CD14-positive monocyte (primary cell): Measurements from ENCODE around the gene FCRL3. TPM values are rescaled to one million over a fixed set of nuclear protein-coding genes. Genes with fewer than 3 reads are reported as not detected.
"Not testable (repeated sequence)": the region's sequence is repeated elsewhere in the genome, so short reads cannot be mapped to it uniquely, and the experiment has no call there.

Experiments used
- DNase-seq, 3 donors: peaks; one replicate each; pipeline ENCODE4 v3.0.0-alpha.2; 2011 to 2022
- H2AFZ ChIP-seq: 2 replicates; pipeline ENCODE4 v1.6.0; 2012; ENCODE audit warnings: mild to moderate bottlenecking, low read depth, low read length, inconsistent platforms; ENCODE audit not compliant: insufficient read depth, poor library complexity, severe bottlenecking
- H3K27ac ChIP-seq, 2 donors: 1 replicate in 1 of 2; 2 replicates in 1 of 2; pipeline ENCODE4 v1.5.1; 2012 to 2013; ENCODE audit warnings: low read length in 2 of 2, control low read depth in 1 of 2, inconsistent platforms in 1 of 2, low read depth in 1 of 2, mild to moderate bottlenecking in 1 of 2
- H3K27me3 ChIP-seq, 2 donors: one replicate each; pipeline versions ENCODE4 v1.6.0 to v1.6.1; 2011 to 2013; ENCODE audit warnings: low read length in 2 of 2; ENCODE audit not compliant: control insufficient read depth in 2 of 2, insufficient read depth in 2 of 2
- H3K36me3 ChIP-seq, 2 donors: replicated peaks in 1 of 2; 1 replicate in 1 of 2; 2 replicates in 1 of 2; pipeline versions ENCODE4 v1.5.1 to v1.6.1; 2012 to 2013; ENCODE audit warnings: low read length in 2 of 2, control low read depth in 1 of 2, inconsistent platforms in 1 of 2, mild to moderate bottlenecking in 1 of 2; ENCODE audit not compliant: insufficient read depth in 2 of 2, control insufficient read depth in 1 of 2
- H3K4me1 ChIP-seq, 2 donors: 1 replicate in 1 of 2; 2 replicates in 1 of 2; pipeline versions ENCODE4 v1.5.1 to v1.6.1; 2012 to 2013; ENCODE audit warnings: low read length in 2 of 2, control low read depth in 1 of 2, inconsistent platforms in 1 of 2, mild to moderate bottlenecking in 1 of 2, moderate library complexity in 1 of 2; ENCODE audit not compliant: insufficient read depth in 2 of 2, control insufficient read depth in 1 of 2
- H3K4me2 ChIP-seq: replicated peaks from 2 replicates; pipeline ENCODE3; 2012; ENCODE audit warnings: low read length, moderate library complexity, mild to moderate bottlenecking; ENCODE audit not compliant: poor library complexity, severe bottlenecking; ENCODE audit errors: extremely low read depth
- H3K4me3 ChIP-seq, 3 experiments: fragments of 200-600 bp in 1 of 3; sonication (generic) in 1 of 3; replicated peaks in 1 of 3; 1 replicate in 2 of 3; 2 replicates in 1 of 3; pipeline ENCODE4 v1.5.1; 2011 to 2013; ENCODE audit warnings: low read length in 3 of 3, mild to moderate bottlenecking in 3 of 3, control low read depth in 2 of 3, low read depth in 2 of 3, inconsistent platforms in 1 of 3, moderate library complexity in 1 of 3
- H3K79me2 ChIP-seq: 2 replicates; pipeline ENCODE4 v1.6.0; 2012; ENCODE audit warnings: mild to moderate bottlenecking, control low read depth, inconsistent platforms, low read length, moderate library complexity; ENCODE audit not compliant: insufficient read depth
- H3K9ac ChIP-seq: 2 replicates; pipeline ENCODE4 v1.6.0; 2017; ENCODE audit warnings: low read length, mild to moderate bottlenecking; ENCODE audit not compliant: insufficient read depth, poor library complexity, severe bottlenecking
- H3K9me3 ChIP-seq, 2 donors: replicated peaks in 1 of 2; 1 replicate in 1 of 2; 2 replicates in 1 of 2; pipeline versions ENCODE4 v1.5.1 to v1.6.1; 2012 to 2013; ENCODE audit warnings: low read length in 2 of 2, control low read depth in 1 of 2; ENCODE audit not compliant: control insufficient read depth in 1 of 2, insufficient read depth in 1 of 2
- H4K20me1 ChIP-seq: 2 replicates; pipeline ENCODE4 v1.6.0; 2012; ENCODE audit warnings: mild to moderate bottlenecking, low read length, control low read depth, moderate library complexity; ENCODE audit not compliant: insufficient read depth
- H3K27ac Mint-ChIP-seq, 7 donors: one replicate each; pipeline ENCODE4 v1.8.0; 2020; ENCODE audit warnings: mild to moderate bottlenecking in 7 of 7, mixed read lengths in 7 of 7, moderate library complexity in 6 of 7, inconsistent platforms in 2 of 7
- H3K27me3 Mint-ChIP-seq, 3 donors: one replicate each; pipeline ENCODE4 v1.8.0; 2021 to 2022; ENCODE audit warnings: low read depth in 3 of 3, mild to moderate bottlenecking in 3 of 3, mixed read lengths in 3 of 3, moderate library complexity in 3 of 3, inconsistent platforms in 1 of 3
- H3K36me3 Mint-ChIP-seq, 2 donors: one replicate each; pipeline ENCODE4 v1.8.0; 2020; ENCODE audit warnings: mixed read lengths in 2 of 2, inconsistent platforms in 1 of 2, mild to moderate bottlenecking in 1 of 2
- H3K4me1 Mint-ChIP-seq: one replicate; pipeline ENCODE4 v1.8.0; 2020; ENCODE audit warnings: mild to moderate bottlenecking, mixed read lengths
- H3K4me3 Mint-ChIP-seq, 2 donors: one replicate each; pipeline ENCODE4 v1.8.0; 2020; ENCODE audit warnings: mild to moderate bottlenecking in 2 of 2, mixed read lengths in 2 of 2, moderate library complexity in 1 of 2
- H3K9me3 Mint-ChIP-seq, 7 donors: one replicate each; pipeline ENCODE4 v1.8.0; 2020 to 2022; ENCODE audit warnings: mixed read lengths in 7 of 7, mild to moderate bottlenecking in 6 of 7, moderate library complexity in 6 of 7, inconsistent platforms in 2 of 7
- WGBS: methylation state at CpG from one replicate; pipeline ENCODE4 v1.1.5; 2013; ENCODE audit warnings: missing lambda C conversion rate; ENCODE audit not compliant: insufficient coverage; 5-methylcytosine and 5-hydroxymethylcytosine counted together
- intact Hi-C, 2 donors: fragments of 100-400 bp; cut with micrococcal nuclease; formaldehyde crosslinking; loops; one replicate each; pipeline versions ENCODE4 v1.15.0 to v1.15.1; 2023
- polyA plus RNA-seq, 3 donors: library from polyadenylated mRNA; depleted of rRNA in 1 of 3; unstranded in 2 of 3; stranded (reverse) in 1 of 3; fragments of 300-500 nt in 2 of 3; fragments of >200 nt in 1 of 3; fragmentation: Illumina TruSeq in 2 of 3; gene quantifications; 1 replicate in 2 of 3; 2 replicates in 1 of 3; pipeline ENCODE4 v1.2.3, GENCODE V29; 2012 to 2021
- TF ChIP-seq, protein P1 (sequence below): fragments of 200-600 bp; IDR thresholded peaks from one replicate; pipeline ENCODE4 v1.8.0; 2022; ENCODE audit warnings: antibody characterized with exemption, mild to moderate bottlenecking

FCRL3 gene
- polyA plus RNA-seq, 3 donors = 0.09 to 0.42 (median 0.32) TPM

GRCh38 chr1:157739229-157739901 is 38.8 kb upstream of the FCRL3 start:
- Mint-ChIP-seq H3K36me3 (no peaks in the 10 kb centered on the region), H3K4me1 (peaks cover 10% of the 10 kb centered on the region), H3K9me3 (peaks cover 0 to 3% (median 0%) of the 10 kb centered on the region in 7 donors), H3K27me3 (peaks cover 0 to 4% (median 2%) of the 10 kb centered on the region in 3 donors), H3K4me3 (no peak overlapping the region), H3K27ac (no peak overlapping the region)
- intact Hi-C loops = no loop called here
- no peak overlapping the region for H3K4me2 ChIP-seq
- H3K36me3 ChIP-seq = no peaks in the 10 kb centered on the region
- H2AFZ ChIP-seq = no peak overlapping the region
- DNase-seq = no peak
- TF ChIP-seq, protein P1, sequence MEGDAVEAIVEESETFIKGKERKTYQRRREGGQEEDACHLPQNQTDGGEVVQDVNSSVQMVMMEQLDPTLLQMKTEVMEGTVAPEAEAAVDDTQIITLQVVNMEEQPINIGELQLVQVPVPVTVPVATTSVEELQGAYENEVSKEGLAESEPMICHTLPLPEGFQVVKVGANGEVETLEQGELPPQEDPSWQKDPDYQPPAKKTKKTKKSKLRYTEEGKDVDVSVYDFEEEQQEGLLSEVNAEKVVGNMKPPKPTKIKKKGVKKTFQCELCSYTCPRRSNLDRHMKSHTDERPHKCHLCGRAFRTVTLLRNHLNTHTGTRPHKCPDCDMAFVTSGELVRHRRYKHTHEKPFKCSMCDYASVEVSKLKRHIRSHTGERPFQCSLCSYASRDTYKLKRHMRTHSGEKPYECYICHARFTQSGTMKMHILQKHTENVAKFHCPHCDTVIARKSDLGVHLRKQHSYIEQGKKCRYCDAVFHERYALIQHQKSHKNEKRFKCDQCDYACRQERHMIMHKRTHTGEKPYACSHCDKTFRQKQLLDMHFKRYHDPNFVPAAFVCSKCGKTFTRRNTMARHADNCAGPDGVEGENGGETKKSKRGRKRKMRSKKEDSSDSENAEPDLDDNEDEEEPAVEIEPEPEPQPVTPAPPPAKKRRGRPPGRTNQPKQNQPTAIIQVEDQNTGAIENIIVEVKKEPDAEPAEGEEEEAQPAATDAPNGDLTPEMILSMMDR = no peak
- H3K79me2 ChIP-seq = no peaks in the 10 kb centered on the region
- H3K4me1 ChIP-seq = peaks cover 5 to 9% of the 10 kb centered on the region in 2 donors
- no peak overlapping the region for H3K4me3 ChIP-seq
- no peaks in the 10 kb centered on the region for H3K9me3 ChIP-seq
- H3K9ac ChIP-seq = no peak overlapping the region
- 93% methylated on average over 3 of the region's 5 CpGs for WGBS
- no peaks in the 10 kb centered on the region for H4K20me1 ChIP-seq
- no peaks in the 10 kb centered on the region for H3K27me3 ChIP-seq
- no peak overlapping the region for H3K27ac ChIP-seq

DNA sequence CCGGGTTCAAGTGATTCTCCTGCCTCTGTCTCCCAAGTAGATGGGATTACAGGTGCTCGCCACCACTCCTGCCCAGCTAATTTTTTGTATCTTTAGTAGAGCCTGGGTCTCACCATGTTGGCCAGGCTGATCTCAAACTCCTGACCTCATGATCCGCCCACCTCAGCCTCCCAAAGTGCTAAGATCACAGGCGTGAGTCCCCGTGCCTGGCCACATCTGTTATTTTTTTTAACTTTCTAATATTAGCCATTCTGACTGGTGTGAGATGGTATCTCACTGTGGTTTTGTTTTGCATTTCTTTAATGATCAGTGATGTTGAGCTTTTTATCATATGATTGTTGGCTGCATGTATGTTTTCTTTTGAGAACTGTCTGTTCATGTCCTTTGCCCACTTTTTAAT is 35.4 kb upstream of the FCRL3 start:
- H3K4me3 ChIP-seq, DNase-seq, H3K4me3 Mint-ChIP-seq, H2AFZ ChIP-seq, intact Hi-C loops, H3K9ac ChIP-seq, H3K79me2 ChIP-seq, H3K27ac ChIP-seq, H3K36me3 ChIP-seq, H3K9me3 Mint-ChIP-seq, H3K9me3 ChIP-seq, H3K4me2 ChIP-seq, H3K27ac Mint-ChIP-seq, H4K20me1 ChIP-seq, H3K27me3 Mint-ChIP-seq, H3K36me3 Mint-ChIP-seq, H3K27me3 ChIP-seq: not testable (repeated sequence)
- H3K4me1 Mint-ChIP-seq = peaks cover 19% of the 10 kb centered on the region
- 88% methylated on average over 2 of the region's 5 CpGs for WGBS
- H3K4me1 ChIP-seq = peaks cover 14 to 18% of the 10 kb centered on the region in 2 donors
